ENCODE results near the gene ANKRD36C.
"Not testable (repeated sequence)": the region's sequence is repeated elsewhere in the genome, so short reads cannot be mapped to it uniquely, and the experiment has no call there.

ANKRD36C gene

GRCh38 chr2:95799147-95799889, 192.3 kb downstream of the ANKRD36C start:
- not testable (repeated sequence) for DNase-seq (ENCODE audit: low read depth in 2 of 2)

- DNase-seq (ENCODE audit: low read depth in 2 of 2) = not testable (repeated sequence)
These were observed 195.2 kb downstream of the ANKRD36C start for GRCh38 chr2:95796249-95797099.

GRCh38 chr2:95793970-95794369, 197.7 kb downstream of the ANKRD36C start:
- DNase-seq (ENCODE audit: low read depth in 2 of 2) = not testable (repeated sequence)

GRCh38 chr2:95790180-95790579, 201.4 kb downstream of the ANKRD36C start:
- not testable (repeated sequence) for DNase-seq (ENCODE audit: low read depth in 2 of 2)

GRCh38 chr2:95789385-95789784, 202.2 kb downstream of the ANKRD36C start:
- not testable (repeated sequence) for DNase-seq (ENCODE audit: low read depth in 2 of 2)

GRCh38 chr2:95788642-95789041, 203.0 kb downstream of the ANKRD36C start:
- not testable (repeated sequence) for DNase-seq (ENCODE audit: low read depth in 2 of 2)
